Endothelial cell (in vitro differentiated cells): ENCODE measurements around the gene SLA2. TPM values are rescaled to one million over a fixed set of nuclear protein-coding genes. Genes with fewer than 3 reads are reported as not detected.
"Not testable (repeated sequence)": the region's sequence is repeated elsewhere in the genome, so short reads cannot be mapped to it uniquely, and the experiment has no call there.

Source experiments
- DNase-seq: peaks from one replicate; pipeline ENCODE4 v3.0.0; 2021; ENCODE audit warnings: low spot score
- H3K27ac Mint-ChIP-seq: one replicate; pipeline ENCODE4 v1.8.0; 2021; ENCODE audit warnings: mixed read lengths, inconsistent platforms; ENCODE audit not compliant: unreplicated experiment
- H3K27me3 Mint-ChIP-seq: one replicate; pipeline ENCODE4 v1.8.0; 2021; ENCODE audit warnings: mild to moderate bottlenecking, moderate library complexity, mixed read lengths, inconsistent platforms; ENCODE audit not compliant: unreplicated experiment
- H3K36me3 Mint-ChIP-seq: one replicate; pipeline ENCODE4 v1.8.0; 2021; ENCODE audit warnings: mild to moderate bottlenecking, low read depth, mixed read lengths, inconsistent platforms; ENCODE audit not compliant: unreplicated experiment
- H3K4me1 Mint-ChIP-seq: one replicate; pipeline ENCODE4 v1.8.0; 2021; ENCODE audit warnings: mild to moderate bottlenecking, mixed read lengths, inconsistent platforms; ENCODE audit not compliant: unreplicated experiment
- H3K4me3 Mint-ChIP-seq: one replicate; pipeline ENCODE4 v1.8.0; 2021; ENCODE audit warnings: mild to moderate bottlenecking, mixed read lengths, inconsistent platforms; ENCODE audit not compliant: unreplicated experiment
- H3K9me3 Mint-ChIP-seq: one replicate; pipeline ENCODE4 v1.8.0; 2021; ENCODE audit warnings: mixed read lengths, inconsistent platforms; ENCODE audit not compliant: unreplicated experiment
- CTCF ChIP-seq: fragments of 200-600 bp; sonication (generic); IDR thresholded peaks from one replicate; pipeline ENCODE4 v1.5.0; 2021; ENCODE audit warnings: antibody characterized with exemption; ENCODE audit not compliant: unreplicated experiment
- total RNA-seq: library from RNA; stranded (reverse); fragmentation: NEBNext Ultra II Directional; extraction: Animal tissue kit (Norgen Biotek cat#: 25700); gene quantifications from one replicate; pipeline ENCODE4 v1.2.1, GENCODE V29; 2021; ENCODE audit not compliant: unreplicated experiment

The SLA2 gene
- total RNA-seq, 1 donor from 2014 or later = not detected

GRCh38 chr20:36641506-36641843 lies 4.5 kb downstream of the SLA2 start:
- TF ChIP-seq CTCF = no peak
- no peaks in the 10 kb centered on the region for H3K27me3 Mint-ChIP-seq
- no peaks in the 10 kb centered on the region for H3K36me3 Mint-ChIP-seq
- H3K4me3 Mint-ChIP-seq = no peak overlapping the region
- no peak for DNase-seq
- no peak overlapping the region for H3K27ac Mint-ChIP-seq
- H3K9me3 Mint-ChIP-seq = no peaks in the 10 kb centered on the region
- no peaks in the 10 kb centered on the region for H3K4me1 Mint-ChIP-seq

DNA sequence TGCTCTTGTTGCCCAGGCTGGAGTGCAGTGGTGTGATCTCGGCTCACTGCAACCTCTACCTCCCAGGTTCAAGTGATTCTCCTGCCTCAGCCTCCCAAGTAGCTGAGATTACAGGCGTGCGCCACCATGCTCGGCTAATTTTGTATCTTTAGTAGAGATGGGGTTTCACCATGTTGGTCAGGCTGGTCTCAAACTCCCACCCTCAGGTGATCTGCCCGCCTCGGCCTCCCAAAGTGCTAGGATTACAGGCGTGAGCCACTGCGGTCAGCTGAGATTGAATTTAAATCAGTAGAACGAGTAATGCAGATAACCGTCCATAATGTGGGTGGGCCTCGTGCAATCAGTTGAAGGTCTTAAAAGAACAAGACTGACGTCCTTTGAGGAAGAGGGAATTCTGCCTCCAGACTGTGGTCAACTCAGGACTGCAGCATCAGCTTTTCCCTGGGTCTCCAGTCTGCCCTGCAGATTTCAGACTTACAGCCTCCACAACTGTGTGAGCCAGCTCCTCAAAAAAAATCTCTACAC lies 7.1 kb downstream of the SLA2 start:
- not testable (repeated sequence) for H3K27me3 Mint-ChIP-seq, H3K36me3 Mint-ChIP-seq, H3K27ac Mint-ChIP-seq, H3K4me1 Mint-ChIP-seq, H3K4me3 Mint-ChIP-seq, H3K9me3 Mint-ChIP-seq, DNase-seq

DNA sequence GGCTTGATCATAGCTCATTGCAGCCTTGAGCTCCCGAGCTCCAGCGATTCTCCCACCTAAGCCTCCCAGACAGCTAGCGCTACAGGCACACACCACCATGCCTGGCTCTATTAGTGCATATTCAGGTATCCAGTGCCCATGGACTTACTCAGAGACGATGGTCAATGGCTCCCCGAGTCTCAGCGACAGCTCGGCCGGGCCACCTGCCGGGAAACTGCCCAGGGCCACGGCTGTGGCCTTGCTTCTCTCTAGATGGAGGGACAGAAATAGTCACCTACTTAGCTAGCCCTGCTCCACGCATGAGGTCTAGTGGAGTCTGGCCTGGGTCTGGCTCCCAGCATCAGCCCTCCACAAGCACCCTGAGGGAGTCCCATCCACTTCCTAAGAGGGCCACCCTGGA lies 11.7 kb downstream of the SLA2 start:
- DNase-seq = no peak
- H3K27ac Mint-ChIP-seq = no peak overlapping the region
- H3K9me3 Mint-ChIP-seq = no peaks in the 10 kb centered on the region
- H3K4me3 Mint-ChIP-seq = no peak overlapping the region
- H3K36me3 Mint-ChIP-seq = peaks cover 2% of the 10 kb centered on the region
- peaks cover 11% of the 10 kb centered on the region for H3K4me1 Mint-ChIP-seq
- no peak for TF ChIP-seq CTCF
- H3K27me3 Mint-ChIP-seq = peaks cover 3% of the 10 kb centered on the region

DNA sequence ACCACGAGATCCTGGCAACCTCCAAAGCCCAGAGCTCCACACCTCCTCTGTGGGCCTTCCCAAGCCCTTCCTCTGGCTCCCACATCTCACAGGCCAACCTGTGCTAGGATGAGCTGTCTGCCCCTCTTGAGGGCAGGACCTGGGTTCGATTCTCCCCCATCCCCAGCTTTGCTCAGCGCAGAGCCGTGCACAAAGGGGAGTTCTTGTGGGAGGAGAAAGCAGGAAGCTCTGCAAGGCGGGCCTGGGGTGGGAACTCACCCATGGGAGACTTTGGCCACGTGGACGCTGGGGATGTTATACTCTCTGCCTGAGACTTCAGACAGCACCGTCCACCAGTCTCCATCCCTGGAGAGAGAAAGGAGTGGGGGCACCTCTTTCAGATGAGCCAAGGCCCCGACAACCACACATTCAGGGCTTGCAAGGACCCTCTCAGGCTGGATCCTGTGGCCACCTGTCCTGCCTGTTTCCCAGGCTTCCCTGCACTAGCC lies 12.7 kb downstream of the SLA2 start:
- DNase-seq = no peak
- Mint-ChIP-seq H3K27ac (no peak overlapping the region), H3K27me3 (peaks cover 3% of the 10 kb centered on the region), H3K9me3 (no peaks in the 10 kb centered on the region), H3K4me1 (peaks cover 11% of the 10 kb centered on the region), H3K4me3 (no peak overlapping the region), H3K36me3 (peaks cover 2% of the 10 kb centered on the region)
- no peak for TF ChIP-seq CTCF

DNA sequence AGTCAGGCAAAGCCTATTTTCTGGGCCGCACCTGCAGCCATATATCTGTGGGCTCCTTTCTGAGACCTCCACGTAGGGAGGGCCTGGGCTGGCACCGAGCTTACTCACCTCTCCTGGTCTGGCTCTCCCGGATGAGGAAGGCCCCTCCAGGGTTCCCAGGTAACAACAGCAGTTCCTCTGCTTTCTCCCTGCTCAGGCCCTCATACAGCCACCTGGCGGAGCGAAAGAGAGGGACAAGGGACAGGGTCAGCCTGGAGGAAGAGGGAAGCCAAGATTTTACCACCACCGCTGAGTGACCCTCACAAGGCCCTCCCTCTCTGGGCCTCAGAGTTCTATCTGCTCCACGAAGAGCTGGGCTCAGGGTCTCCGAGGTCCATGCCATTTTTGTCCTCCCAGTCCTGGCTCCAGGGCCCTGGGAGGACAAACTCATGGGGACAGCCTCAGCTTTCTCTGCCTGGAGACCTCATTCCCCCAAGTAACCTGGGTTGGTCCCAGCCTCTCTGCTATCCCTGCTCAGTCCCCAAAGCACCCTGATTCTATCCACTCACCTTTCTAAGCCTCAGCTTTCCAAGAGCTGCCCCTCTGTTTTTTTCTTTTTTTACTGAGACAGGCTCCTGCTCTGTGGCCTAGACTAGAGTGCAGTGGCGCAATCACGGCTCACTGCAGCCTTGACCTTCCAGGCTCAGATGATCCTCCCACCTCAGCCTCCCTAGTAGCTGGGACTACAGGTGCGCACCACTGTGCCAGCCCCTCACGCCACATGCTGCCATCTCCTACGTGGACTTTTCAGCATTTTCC lies 13.3 kb downstream of the SLA2 start:
- Mint-ChIP-seq H3K27me3 (peaks cover 3% of the 10 kb centered on the region), H3K27ac (no peak overlapping the region), H3K4me3 (no peak overlapping the region), H3K9me3 (no peaks in the 10 kb centered on the region), H3K36me3 (peaks cover 2% of the 10 kb centered on the region), H3K4me1 (peaks cover 11% of the 10 kb centered on the region)
- DNase-seq = peak; percentile 21
- TF ChIP-seq CTCF = no peak
